Mesenchymal stem cell (in vitro differentiated cells and primary cell): ENCODE results near the gene CFL1.
A peak's percentile ranks its signal among the peaks of the same experiment; 100 is the strongest.

ENCODE experiments used
- DNase-seq: peaks from one replicate; pipeline ENCODE4 v3.0.0-alpha.2; 2013
- H2AFZ ChIP-seq: one replicate; pipeline ENCODE4 v1.6.1; 2013; ENCODE audit warnings: low read depth, mild to moderate bottlenecking, control low read depth, inconsistent platforms, low read length, moderate library complexity
- H2AK5ac ChIP-seq: 2 replicates; pipeline ENCODE4 v1.6.1; 2013; ENCODE audit warnings: low read length, moderate library complexity, mild to moderate bottlenecking, inconsistent platforms; ENCODE audit not compliant: severe bottlenecking
- H2BK120ac ChIP-seq: one replicate; pipeline ENCODE4 v1.6.1; 2013; ENCODE audit warnings: low read depth, mild to moderate bottlenecking, inconsistent platforms, low read length, moderate library complexity
- H2BK12ac ChIP-seq, 2 experiments: one replicate each; pipeline ENCODE4 v1.6.1; 2013; ENCODE audit warnings: inconsistent platforms in 2 of 2, low read length in 2 of 2, mild to moderate bottlenecking in 2 of 2, moderate library complexity in 2 of 2, control low read depth in 1 of 2
- H2BK15ac ChIP-seq: one replicate; pipeline ENCODE4 v1.6.1; 2013; ENCODE audit warnings: mild to moderate bottlenecking, low read depth, inconsistent platforms; ENCODE audit not compliant: poor library complexity, severe bottlenecking
- H2BK5ac ChIP-seq: 2 replicates; pipeline ENCODE4 v1.6.1; 2013; ENCODE audit warnings: low read depth, mild to moderate bottlenecking, low read length, control low read depth, inconsistent platforms; ENCODE audit not compliant: poor library complexity, severe bottlenecking
- H3K14ac ChIP-seq, 2 experiments: one replicate each; pipeline ENCODE4 v1.6.1; 2013; ENCODE audit warnings: inconsistent platforms in 2 of 2, low read length in 2 of 2, control low read depth in 1 of 2, mild to moderate bottlenecking in 1 of 2, moderate library complexity in 1 of 2
- H3K18ac ChIP-seq, 2 experiments: one replicate each; pipeline ENCODE4 v1.6.1; 2013; ENCODE audit warnings: inconsistent platforms in 2 of 2, low read length in 2 of 2, control low read depth in 1 of 2, low read depth in 1 of 2, mild to moderate bottlenecking in 1 of 2
- H3K23ac ChIP-seq, 2 experiments: one replicate each; pipeline ENCODE4 v1.6.1; 2013; ENCODE audit warnings: inconsistent platforms in 2 of 2, low read length in 2 of 2, mild to moderate bottlenecking in 2 of 2, moderate library complexity in 2 of 2, control low read depth in 1 of 2
- H3K27ac ChIP-seq: 2 replicates; pipeline ENCODE4 v1.5.1; 2013; ENCODE audit warnings: mild to moderate bottlenecking, moderate library complexity, low read length, control low read depth, inconsistent platforms; ENCODE audit not compliant: poor library complexity, severe bottlenecking
- H3K27me3 ChIP-seq, 2 experiments: 2 replicates each; pipeline versions ENCODE4 v1.6.1 to v1.7.0; 2013; ENCODE audit warnings: low read length in 2 of 2, mild to moderate bottlenecking in 2 of 2, moderate library complexity in 2 of 2, control low read depth in 1 of 2, inconsistent platforms in 1 of 2; ENCODE audit not compliant: control insufficient read depth in 1 of 2, insufficient read depth in 1 of 2
- H3K36me3 ChIP-seq, 2 experiments: 2 replicates each; pipeline versions ENCODE4 v1.6.1 to v1.7.0; 2013; ENCODE audit warnings: low read length in 2 of 2, control low read depth in 1 of 2, inconsistent platforms in 1 of 2, low read depth in 1 of 2, mild to moderate bottlenecking in 1 of 2; ENCODE audit not compliant: insufficient read depth in 2 of 2, control insufficient read depth in 1 of 2
- H3K4ac ChIP-seq, 2 experiments: one replicate each; pipeline ENCODE4 v1.6.1; 2013; ENCODE audit warnings: inconsistent platforms in 2 of 2, low read length in 2 of 2, mild to moderate bottlenecking in 2 of 2, moderate library complexity in 2 of 2, control low read depth in 1 of 2, low read depth in 1 of 2
- H3K4me1 ChIP-seq: 2 replicates; pipeline ENCODE4 v1.6.1; 2013; ENCODE audit warnings: low read depth, low read length, control low read depth; ENCODE audit not compliant: control insufficient read depth, insufficient read depth
- H3K4me2 ChIP-seq: 2 replicates; pipeline ENCODE4 v1.6.1; 2013; ENCODE audit warnings: low read length, mild to moderate bottlenecking, inconsistent platforms; ENCODE audit not compliant: poor library complexity, severe bottlenecking
- H3K4me3 ChIP-seq, 2 experiments: 2 replicates each; pipeline versions ENCODE4 v1.5.1 to v1.7.0; 2013; ENCODE audit warnings: low read length in 2 of 2, mild to moderate bottlenecking in 2 of 2, control low read depth in 1 of 2, low read depth in 1 of 2; ENCODE audit not compliant: insufficient read depth in 1 of 2
- H3K79me1 ChIP-seq: replicated peaks from 2 replicates; pipeline ENCODE4 v1.6.1; 2013; ENCODE audit warnings: mild to moderate bottlenecking, control low read depth, low read length, inconsistent platforms; ENCODE audit not compliant: poor library complexity, severe bottlenecking
- H3K9ac ChIP-seq: 2 replicates; pipeline ENCODE4 v1.7.0; 2013; ENCODE audit warnings: mild to moderate bottlenecking, low read length, moderate library complexity
- H3K9me3 ChIP-seq: 2 replicates; pipeline ENCODE4 v1.7.0; 2013; ENCODE audit warnings: mild to moderate bottlenecking, low read length; ENCODE audit not compliant: control insufficient read depth
- H4K8ac ChIP-seq: one replicate; pipeline ENCODE4 v1.6.1; 2013; ENCODE audit warnings: inconsistent platforms, mild to moderate bottlenecking, low read length, moderate library complexity
- H4K91ac ChIP-seq: one replicate; pipeline ENCODE4 v1.6.1; 2013; ENCODE audit warnings: mild to moderate bottlenecking, low read length, inconsistent platforms
- WGBS: methylation state at CpG from one replicate; pipeline ENCODE4 v1.1.7; 2013; ENCODE audit warnings: mixed read lengths; 5-methylcytosine and 5-hydroxymethylcytosine counted together

The CFL1 gene

GRCh38 chr11:65865550-65866172 lies 7.7 kb upstream of the CFL1 start:
- H3K27me3 ChIP-seq, result no peaks in the 10 kb centered on the region
- H2BK5ac ChIP-seq, result no peak overlapping the region
- H4K91ac ChIP-seq, result no peak overlapping the region
- no peak overlapping the region for H3K4me2 ChIP-seq
- peaks cover 47% of the 10 kb centered on the region for H3K4me1 ChIP-seq
- peak overlapping the region; percentile 5 for H3K27ac ChIP-seq
- no peak overlapping the region for H2BK120ac ChIP-seq
- H3K9ac ChIP-seq, result no peak overlapping the region
- H3K79me1 ChIP-seq, result peaks cover 22% of the 10 kb centered on the region
- no peak overlapping the region for H2BK12ac ChIP-seq
- H3K9me3 ChIP-seq, result no peaks in the 10 kb centered on the region
- no peak overlapping the region for H3K23ac ChIP-seq
- peak overlapping the region in 1 of 2 experiments; percentile 19 for H3K14ac ChIP-seq
- H3K18ac ChIP-seq, result no peak overlapping the region
- H2BK15ac ChIP-seq, result no peak overlapping the region
- H3K4me3 ChIP-seq, result no peak overlapping the region
- 95% methylated on average over 8 of the region's 9 CpGs for WGBS
- no peak overlapping the region for H3K4ac ChIP-seq
- no peak overlapping the region for H4K8ac ChIP-seq
- H2AFZ ChIP-seq, result no peak overlapping the region
- H2AK5ac ChIP-seq, result no peak overlapping the region
- peaks cover 85 to 90% of the 10 kb centered on the region in 2 experiments for H3K36me3 ChIP-seq
- no peak for DNase-seq

GRCh38 chr11:65864706-65865471 lies 6.9 kb upstream of the CFL1 start:
- no peak for DNase-seq
- WGBS, result 91% methylated on average over 18 of the region's 18 CpGs
- H3K4me2 ChIP-seq, result no peak overlapping the region

GRCh38 chr11:65863889-65864705 lies 6.1 kb upstream of the CFL1 start:
- H3K14ac ChIP-seq, result no peak overlapping the region

More at GRCh38 chr11:65864706-65865471, 6.9 kb upstream of the CFL1 start:
- no peak overlapping the region for H3K14ac ChIP-seq
- H3K27ac ChIP-seq, result no peak overlapping the region
- no peak overlapping the region for H3K18ac ChIP-seq
- H4K91ac ChIP-seq, result no peak overlapping the region
- H3K4me3 ChIP-seq, result no peak overlapping the region
- H2BK120ac ChIP-seq, result no peak overlapping the region
- no peak overlapping the region for H2BK15ac ChIP-seq
- H3K9me3 ChIP-seq, result no peaks in the 10 kb centered on the region
- H3K27me3 ChIP-seq, result no peaks in the 10 kb centered on the region
- H2BK12ac ChIP-seq, result peak overlapping the region in 1 of 2 experiments; percentile 22
- peaks cover 42% of the 10 kb centered on the region for H3K4me1 ChIP-seq
- H3K36me3 ChIP-seq, result peaks cover 77 to 82% of the 10 kb centered on the region in 2 experiments
- H3K9ac ChIP-seq, result no peak overlapping the region
- no peak overlapping the region for H2AFZ ChIP-seq
- H3K79me1 ChIP-seq, result peaks cover 18% of the 10 kb centered on the region
- H3K4ac ChIP-seq, result no peak overlapping the region
- H2AK5ac ChIP-seq, result no peak overlapping the region
- H3K23ac ChIP-seq, result no peak overlapping the region
- no peak overlapping the region for H2BK5ac ChIP-seq
- H4K8ac ChIP-seq, result no peak overlapping the region

More at GRCh38 chr11:65863889-65864705, 6.1 kb upstream of the CFL1 start:
- Histone ChIP-seq H2AFZ (no peak overlapping the region), H3K4me2 (no peak overlapping the region), H2AK5ac (no peak overlapping the region), H3K9ac (peak overlapping the region; percentile 49), H2BK5ac (no peak overlapping the region), H2BK15ac (no peak overlapping the region), H3K18ac (no peak overlapping the region), H4K91ac (peak overlapping the region; percentile 16), H3K36me3 (peaks cover 71 to 75% of the 10 kb centered on the region in 2 experiments), H3K27ac (no peak overlapping the region), H3K4me1 (peaks cover 43% of the 10 kb centered on the region), H2BK12ac (no peak overlapping the region), H3K23ac (no peak overlapping the region), H3K27me3 (no peaks in the 10 kb centered on the region), H3K4me3 (no peak overlapping the region), H3K4ac (no peak overlapping the region), H4K8ac (no peak overlapping the region), H2BK120ac (no peak overlapping the region), H3K9me3 (no peaks in the 10 kb centered on the region), H3K79me1 (peaks cover 16% of the 10 kb centered on the region)
- no peak for DNase-seq
- 88% methylated on average over 12 of the region's 12 CpGs for WGBS
